GM04504 (cell line): ENCODE measurements around the gene GDF9.
"Not testable (repeated sequence)": the region's sequence is repeated elsewhere in the genome, so short reads cannot be mapped to it uniquely, and the experiment has no call there.

ENCODE experiments used
- DNase-seq: peaks from one replicate; pipeline ENCODE4 v3.0.0-alpha.2; 2012; ENCODE audit warnings: low read depth

The GDF9 gene

GRCh38 chr5:132872788-132873118, 6.5 kb upstream of the GDF9 start:
- DNase-seq = no peak

GRCh38 chr5:132871459-132872284, 5.4 kb upstream of the GDF9 start:
- no peak for DNase-seq

GRCh38 chr5:132870801-132871200, 4.5 kb upstream of the GDF9 start:
- no peak for DNase-seq

GRCh38 chr5:132868754-132869153, 2.5 kb upstream of the GDF9 start:
- DNase-seq = no peak

- no peak for DNase-seq
Observed at GRCh38 chr5:132867046-132867451, 780 bp upstream of the GDF9 start.

GRCh38 chr5:132865668-132866341, 464 bp downstream of the GDF9 start:
- DNase-seq = no peak

GRCh38 chr5:132860742-132861141, 5.5 kb downstream of the GDF9 start:
- DNase-seq = no peak

GRCh38 chr5:132859889-132860437, 6.3 kb downstream of the GDF9 start:
- DNase-seq = no peak

GRCh38 chr5:132856011-132856410, 10.3 kb downstream of the GDF9 start:
- no peak for DNase-seq

GRCh38 chr5:132854992-132855391, 11.3 kb downstream of the GDF9 start:
- not testable (repeated sequence) for DNase-seq

GRCh38 chr5:132854301-132854700, 12.0 kb downstream of the GDF9 start:
- no peak for DNase-seq

- DNase-seq = no peak
Observed at GRCh38 chr5:132853790-132854189, 12.5 kb downstream of the GDF9 start.

GRCh38 chr5:132853323-132853722, 12.9 kb downstream of the GDF9 start:
- DNase-seq = no peak

- DNase-seq = no peak
Observed at GRCh38 chr5:132850066-132850465, 16.2 kb downstream of the GDF9 start.

- no peak for DNase-seq
Observed at GRCh38 chr5:132849347-132849746, 16.9 kb downstream of the GDF9 start.

- no peak for DNase-seq
Observed at GRCh38 chr5:132848270-132848669, 18.0 kb downstream of the GDF9 start.

- no peak for DNase-seq
Observed at GRCh38 chr5:132841305-132841704, 25.0 kb downstream of the GDF9 start.

- no peak for DNase-seq
Observed at GRCh38 chr5:132840896-132841295, 25.4 kb downstream of the GDF9 start.

- DNase-seq = no peak
Observed at GRCh38 chr5:132840313-132840712, 26.0 kb downstream of the GDF9 start.

- DNase-seq = no peak
Observed at GRCh38 chr5:132839426-132840301, 26.6 kb downstream of the GDF9 start.

- DNase-seq = no peak
Observed at GRCh38 chr5:132838516-132839282, 27.6 kb downstream of the GDF9 start.

GRCh38 chr5:132837868-132838267, 28.4 kb downstream of the GDF9 start:
- DNase-seq = no peak
